Endodermal cell (in vitro differentiated cells): ENCODE results near the gene LONP2. TPM values are rescaled to one million over a fixed set of nuclear protein-coding genes. Genes with fewer than 3 reads are reported as not detected.

ENCODE experiments used
- DNase-seq: peaks from one replicate; pipeline ENCODE4 v3.0.0-alpha.2; 2017
- H3K27ac ChIP-seq: 2 replicates; pipeline ENCODE4 v1.5.1; 2013; ENCODE audit warnings: mild to moderate bottlenecking, low read depth, low read length, moderate library complexity
- H3K27me3 ChIP-seq: 2 replicates; pipeline ENCODE4 v1.6.1; 2013; ENCODE audit warnings: mild to moderate bottlenecking, low read length, moderate library complexity; ENCODE audit not compliant: insufficient read depth, control insufficient read depth, poor library complexity, severe bottlenecking
- H3K36me3 ChIP-seq: 2 replicates; pipeline ENCODE4 v1.7.0; 2013; ENCODE audit warnings: mild to moderate bottlenecking, low read length, moderate library complexity; ENCODE audit not compliant: control insufficient read depth, insufficient read depth
- H3K4me1 ChIP-seq: one replicate; pipeline ENCODE4 v1.7.0; 2013; ENCODE audit warnings: low read length; ENCODE audit not compliant: control insufficient read depth, insufficient read depth
- H3K4me3 ChIP-seq: 2 replicates; pipeline ENCODE4 v1.5.1; 2013; ENCODE audit warnings: mild to moderate bottlenecking, low read length, moderate library complexity
- H3K9ac ChIP-seq: 2 replicates; pipeline ENCODE4 v1.6.1; 2013; ENCODE audit warnings: mild to moderate bottlenecking, low read length, moderate library complexity; ENCODE audit not compliant: poor library complexity, severe bottlenecking; ENCODE audit errors: extremely low read depth
- H3K9me3 ChIP-seq: 2 replicates; pipeline ENCODE4 v1.6.1; 2013; ENCODE audit warnings: mild to moderate bottlenecking, low read length, moderate library complexity; ENCODE audit not compliant: control insufficient read depth
- H3K27ac Mint-ChIP-seq: 2 replicates; pipeline ENCODE4 v1.8.0; 2020; ENCODE audit warnings: mixed read lengths
- H3K27me3 Mint-ChIP-seq: 2 replicates; pipeline ENCODE4 v1.8.0; 2021; ENCODE audit warnings: mild to moderate bottlenecking, mixed read lengths; ENCODE audit not compliant: insufficient read depth
- H3K36me3 Mint-ChIP-seq: 2 replicates; pipeline ENCODE4 v1.8.0; 2020; ENCODE audit warnings: low read depth, mixed read lengths
- H3K4me1 Mint-ChIP-seq: 2 replicates; pipeline ENCODE4 v1.8.0; 2020; ENCODE audit warnings: mixed read lengths
- H3K4me3 Mint-ChIP-seq: 2 replicates; pipeline ENCODE4 v1.8.0; 2020; ENCODE audit warnings: mild to moderate bottlenecking, moderate library complexity, mixed read lengths
- H3K9me3 Mint-ChIP-seq: 2 replicates; pipeline ENCODE4 v1.8.0; 2020; ENCODE audit warnings: mild to moderate bottlenecking, mixed read lengths
- CTCF ChIP-seq: fragments of 200-600 bp; sonication (generic); conservative IDR thresholded peaks from 2 replicates; pipeline ENCODE4 v1.5.0; 2021; ENCODE audit warnings: antibody characterized with exemption, mild to moderate bottlenecking
- WGBS, 2 experiments: methylation state at CpG; one replicate each; pipeline versions ENCODE4 v1.1.5 to v1.1.7; 2013; ENCODE audit warnings: missing lambda C conversion rate in 2 of 2, mixed read lengths in 1 of 2; ENCODE audit not compliant: insufficient coverage in 1 of 2, insufficient read length in 1 of 2; 5-methylcytosine and 5-hydroxymethylcytosine counted together
- total RNA-seq, 2 donors: library from RNA; stranded (reverse); fragmentation: NEBNext Ultra II Directional in 1 of 2; extraction: Animal tissue kit (Norgen Biotek cat#: 25700) in 1 of 2; gene quantifications; 2 replicates in 1 of 2; 3 replicates in 1 of 2; pipeline ENCODE4 v1.2.1, GENCODE V29; 2021

The LONP2 gene
- total RNA-seq, 2 donors from 2014 or later, result 33.2 to 33.6 TPM

- Mint-ChIP-seq H3K27me3 (no peaks in the 10 kb centered on the region), H3K4me3 (no peak overlapping the region), H3K4me1 (peaks cover 30% of the 10 kb centered on the region), H3K27ac (no peak overlapping the region), H3K9me3 (no peaks in the 10 kb centered on the region), H3K36me3 (peaks cover 2% of the 10 kb centered on the region)
- Histone ChIP-seq H3K4me1 (peaks cover 5% of the 10 kb centered on the region), H3K9ac (no peak overlapping the region), H3K9me3 (no peaks in the 10 kb centered on the region), H3K4me3 (no peak overlapping the region), H3K27ac (no peak overlapping the region), H3K36me3 (no peaks in the 10 kb centered on the region), H3K27me3 (no peaks in the 10 kb centered on the region)
- no peak for TF ChIP-seq CTCF
- DNase-seq, result no peak
- WGBS, 2 experiments, result 93 to 100% methylated on average over 3 to 5 of the region's 5 CpGs
These were observed 137.1 kb downstream of the LONP2 start for GRCh38 chr16:48381201-48381600.

- H3K4me3 ChIP-seq, result peak overlapping the region; percentile 94
- peaks cover 5% of the 10 kb centered on the region for H3K4me1 ChIP-seq
- H3K36me3 ChIP-seq, result no peaks in the 10 kb centered on the region
- peak overlapping the region; percentile 17 for H3K9ac ChIP-seq
- TF ChIP-seq CTCF, result no peak
- Mint-ChIP-seq H3K27ac (no peak overlapping the region), H3K4me3 (no peak overlapping the region), H3K4me1 (peaks cover 30% of the 10 kb centered on the region), H3K36me3 (peaks cover 2% of the 10 kb centered on the region), H3K9me3 (no peaks in the 10 kb centered on the region), H3K27me3 (no peaks in the 10 kb centered on the region)
- no peak for DNase-seq
- no peaks in the 10 kb centered on the region for H3K27me3 ChIP-seq
- WGBS, 2 experiments, result 95 to 97% methylated on average over 3 to 4 of the region's 4 CpGs
- H3K27ac ChIP-seq, result no peak overlapping the region
- no peaks in the 10 kb centered on the region for H3K9me3 ChIP-seq
These were observed 138.0 kb downstream of the LONP2 start for GRCh38 chr16:48382131-48382530.

GRCh38 chr16:48383009-48383876 is 139.1 kb downstream of the LONP2 start:
- Mint-ChIP-seq H3K27me3 (no peaks in the 10 kb centered on the region), H3K27ac (peak overlapping the region; percentile 97), H3K4me1 (peaks cover 30% of the 10 kb centered on the region), H3K9me3 (no peaks in the 10 kb centered on the region), H3K36me3 (peaks cover 2% of the 10 kb centered on the region), H3K4me3 (peak overlapping the region; percentile 95)
- H3K36me3 ChIP-seq, result no peaks in the 10 kb centered on the region
- H3K4me1 ChIP-seq, result peaks cover 5% of the 10 kb centered on the region
- peak overlapping the region; percentile 91 for H3K9ac ChIP-seq
- no peaks in the 10 kb centered on the region for H3K9me3 ChIP-seq
- no peak for TF ChIP-seq CTCF
- WGBS, 2 experiments, result 74 to 79% methylated on average over 2 to 3 of the region's 6 CpGs
- no peak overlapping the region for H3K27ac ChIP-seq
- no peaks in the 10 kb centered on the region for H3K27me3 ChIP-seq
- peak overlapping the region; percentile 94 for H3K4me3 ChIP-seq
- no peak for DNase-seq
